ENCODE results near the gene CFAP73.
A peak's percentile ranks its signal among the peaks of the same experiment; 100 is the strongest.

Gene CFAP73

GRCh38 chr12:113164014-113164413, 14.5 kb downstream of the CFAP73 start:
- DNase-seq (ENCODE audit: low read depth in 3 of 3): no peak

GRCh38 chr12:113165521-113166450, 16.3 kb downstream of the CFAP73 start:
- no peak for DNase-seq (ENCODE audit: low read depth in 3 of 3)

GRCh38 chr12:113167868-113168267, 18.3 kb downstream of the CFAP73 start:
- no peak for DNase-seq (ENCODE audit: low read depth in 3 of 3)

- DNase-seq (ENCODE audit: low read depth in 3 of 3): no peak
Observed at GRCh38 chr12:113169697-113170096, 20.2 kb downstream of the CFAP73 start.

GRCh38 chr12:113170457-113170856, 20.9 kb downstream of the CFAP73 start:
- DNase-seq (ENCODE audit: low read depth in 3 of 3): no peak

- no peak for DNase-seq (ENCODE audit: low read depth in 3 of 3)
Observed at GRCh38 chr12:113170926-113171325, 21.4 kb downstream of the CFAP73 start.

GRCh38 chr12:113171543-113171942, 22.0 kb downstream of the CFAP73 start:
- DNase-seq (ENCODE audit: low read depth in 3 of 3): no peak

GRCh38 chr12:113172185-113172584, 22.7 kb downstream of the CFAP73 start:
- no peak for DNase-seq (ENCODE audit: low read depth in 3 of 3)

- DNase-seq (ENCODE audit: low read depth in 3 of 3): no peak
Observed at GRCh38 chr12:113173081-113173698, 23.7 kb downstream of the CFAP73 start.

GRCh38 chr12:113174461-113175384, 25.2 kb downstream of the CFAP73 start:
- DNase-seq (ENCODE audit: low read depth in 3 of 3): peak; percentile 46 to 79 (median 73)

GRCh38 chr12:113179023-113179422, 29.5 kb downstream of the CFAP73 start:
- no peak for DNase-seq (ENCODE audit: low read depth in 3 of 3)

- DNase-seq (ENCODE audit: low read depth in 3 of 3): no peak
Observed at GRCh38 chr12:113180333-113180732, 30.8 kb downstream of the CFAP73 start.

GRCh38 chr12:113181975-113182374, 32.5 kb downstream of the CFAP73 start:
- no peak for DNase-seq (ENCODE audit: low read depth in 3 of 3)

GRCh38 chr12:113183030-113183589, 33.6 kb downstream of the CFAP73 start:
- DNase-seq (ENCODE audit: low read depth in 3 of 3): no peak

- DNase-seq (ENCODE audit: low read depth in 3 of 3): peak in 1 of 3 experiments; percentile 28
Observed at GRCh38 chr12:113184098-113184899, 34.8 kb downstream of the CFAP73 start.

- peak; percentile 78 to 87 (median 80) for DNase-seq (ENCODE audit: low read depth in 3 of 3)
Observed at GRCh38 chr12:113184900-113185179, 35.3 kb downstream of the CFAP73 start.

GRCh38 chr12:113185180-113186032, 35.9 kb downstream of the CFAP73 start, which contains the start of the genes DDX54 and RITA1:
DDX54 (minus strand) TSS chr12:113185478; CDS start chr12:113185451, 27 bp downstream.
RITA1 (plus strand) TSS chr12:113185721; CDS start chr12:113186747, 1,026 bp downstream.
- DNase-seq (ENCODE audit: low read depth in 3 of 3): peak; percentile 67 to 81 (median 69)

- no peak for DNase-seq (ENCODE audit: low read depth in 3 of 3)
Observed at GRCh38 chr12:113186033-113186365, 36.5 kb downstream of the CFAP73 start.

- DNase-seq (ENCODE audit: low read depth in 3 of 3): no peak
Observed at GRCh38 chr12:113186666-113187325, 37.3 kb downstream of the CFAP73 start.
